SHP77 (cell line): ENCODE data around the gene AFTPH.

Experiments used
- DNase-seq, 2 experiments: peaks; one replicate each; lab custom pipeline; 2025; lab: John Stamatoyannopoulos, UW

AFTPH gene

DNA sequence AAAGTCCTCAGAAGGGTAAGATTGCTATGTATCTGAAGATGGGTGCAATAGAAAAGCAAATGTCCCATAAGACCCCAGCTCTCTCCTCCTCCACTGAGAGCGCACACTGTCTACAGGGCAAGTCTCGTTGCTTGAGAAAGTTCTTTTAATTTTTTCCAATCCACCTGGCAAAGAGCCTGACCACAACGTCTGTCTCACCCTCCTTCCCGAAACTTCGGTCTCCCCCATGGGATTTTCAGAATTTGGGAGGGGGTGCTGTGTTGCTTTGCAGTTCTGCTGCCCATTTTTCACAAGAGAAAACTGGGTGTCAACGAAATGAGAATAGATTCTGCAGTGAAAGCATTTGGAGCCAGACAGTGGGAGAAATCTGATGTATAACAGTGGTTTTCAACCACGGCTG lies 89.1 kb downstream of the AFTPH start:
- no peak for DNase-seq

DNA sequence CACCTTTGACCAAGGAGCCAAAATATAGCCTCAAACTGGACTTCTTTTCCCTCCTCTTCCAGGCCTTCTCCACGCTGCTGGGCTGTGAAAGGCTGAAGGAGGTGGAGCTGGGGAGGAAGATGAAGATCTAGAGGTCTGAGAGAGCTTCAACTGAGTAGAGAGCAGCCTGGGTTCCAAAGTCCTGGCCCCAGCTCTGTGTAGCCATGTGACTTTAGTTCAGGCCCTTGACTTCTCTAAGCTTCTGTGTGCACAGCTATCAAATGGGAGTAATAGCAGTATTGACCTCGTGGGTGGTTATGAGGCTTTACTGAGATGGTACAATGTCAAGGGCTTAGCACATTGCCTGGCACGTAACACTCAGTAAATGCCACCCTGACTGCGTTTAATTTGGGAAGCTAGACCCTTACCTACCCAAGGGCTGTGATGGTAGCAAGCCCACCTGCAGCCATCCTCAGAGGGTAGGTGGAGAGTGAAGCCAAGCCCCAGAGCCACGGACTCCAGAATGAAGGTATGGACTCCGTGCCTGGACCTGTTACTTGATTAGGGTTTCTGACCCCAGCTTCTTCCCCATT lies 91.2 kb downstream of the AFTPH start:
- no peak for DNase-seq

DNA sequence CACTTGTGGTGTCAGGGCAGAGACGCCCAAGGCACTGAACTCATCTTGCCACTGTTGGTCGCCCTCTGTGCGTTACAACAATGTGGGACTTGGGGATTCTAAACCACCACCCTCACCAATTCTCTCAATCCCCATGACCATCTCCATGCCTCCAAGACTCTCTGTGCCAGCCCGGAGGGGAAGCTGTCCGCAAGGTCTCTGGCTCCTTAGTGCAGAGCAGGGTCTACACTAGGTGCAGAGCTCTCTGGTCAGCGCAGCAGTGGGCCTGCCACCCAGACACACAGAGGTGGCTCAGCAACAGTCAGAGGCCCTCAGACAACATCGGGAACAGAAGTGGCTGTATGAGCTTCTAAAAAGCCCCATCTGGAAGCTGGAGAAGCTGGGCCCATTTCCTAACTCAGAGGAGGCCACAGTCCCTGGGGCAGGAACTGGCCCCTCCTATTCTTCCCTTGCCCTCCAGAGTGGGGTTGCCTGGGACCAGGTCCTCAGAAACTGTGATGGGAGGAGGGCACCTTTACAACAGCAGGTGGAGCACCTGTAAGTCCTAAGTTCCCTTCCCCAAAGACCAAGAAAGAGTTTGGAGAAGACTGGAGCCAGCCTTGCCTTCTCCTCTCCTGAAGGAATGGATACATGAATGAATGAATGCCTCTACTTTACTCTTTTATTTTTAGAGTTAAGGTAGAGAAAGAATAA lies 91.9 kb downstream of the AFTPH start:
- no peak for DNase-seq

DNA sequence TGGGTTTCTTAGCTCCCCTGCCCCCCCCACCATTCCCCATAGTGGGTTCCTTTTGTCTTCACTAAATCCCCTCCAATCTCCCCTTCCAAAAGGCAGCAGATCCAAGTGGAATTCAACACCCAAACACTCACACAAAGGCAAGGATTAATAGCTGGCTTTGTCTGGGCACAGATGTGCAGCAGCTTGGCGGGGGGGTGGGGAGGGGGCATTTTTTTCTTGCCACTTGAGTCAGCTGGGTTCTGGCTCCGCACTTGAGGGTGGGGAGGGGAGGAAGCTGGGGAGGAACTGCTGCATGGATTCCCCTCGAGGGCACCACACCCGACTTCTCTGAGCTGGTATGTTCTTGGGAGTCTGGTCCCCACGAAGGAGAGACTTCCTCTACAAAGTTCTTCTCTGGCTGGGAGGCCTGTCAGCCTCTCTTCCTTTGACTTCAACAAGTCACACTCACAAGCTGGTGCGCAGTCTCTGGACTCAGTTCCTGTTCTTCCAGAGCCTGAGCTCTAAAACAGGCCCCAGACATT lies 93.6 kb downstream of the AFTPH start:
- no peak for DNase-seq

- no peak for DNase-seq
Measured at GRCh38 chr2:64620661-64621060, 96.5 kb downstream of the AFTPH start.

DNA sequence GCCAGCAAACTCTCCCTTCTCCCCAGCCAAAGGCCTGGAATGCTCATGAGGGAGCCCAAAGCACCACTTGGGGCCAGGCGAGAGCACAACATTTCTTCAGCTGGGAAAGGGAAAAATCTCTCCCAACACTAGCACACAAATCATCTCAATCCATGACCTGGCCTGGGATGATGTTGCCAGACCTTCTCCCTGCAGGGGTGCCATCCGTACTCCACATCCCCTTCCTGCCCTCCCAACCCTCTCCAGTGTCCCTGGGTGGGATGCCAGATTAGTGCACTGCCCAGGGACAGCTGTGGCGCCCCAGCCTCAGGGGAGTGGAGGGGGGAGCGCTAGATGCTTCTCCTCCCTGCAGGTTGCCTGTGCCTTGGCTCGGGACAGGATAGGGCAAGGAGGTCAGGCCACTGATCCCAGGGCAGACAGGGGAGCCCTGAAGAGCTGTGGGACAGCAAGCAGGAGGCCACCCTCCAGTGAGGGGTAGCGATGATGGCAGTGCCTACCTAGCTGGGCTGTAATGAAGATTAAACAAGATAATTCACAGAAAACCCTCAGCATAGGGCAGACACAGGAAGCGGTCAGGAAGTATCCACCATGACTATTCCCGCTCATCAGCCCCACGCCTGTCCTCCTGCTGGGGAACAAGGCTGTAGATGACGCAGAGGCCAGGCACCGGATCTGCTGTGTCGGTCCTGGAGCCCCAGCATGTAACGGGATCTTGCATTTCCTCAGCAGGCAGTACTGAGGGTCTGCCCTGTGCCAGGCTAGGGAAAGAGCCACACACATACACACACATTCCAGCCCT lies 98.5 kb downstream of the AFTPH start:
- DNase-seq: no peak

DNA sequence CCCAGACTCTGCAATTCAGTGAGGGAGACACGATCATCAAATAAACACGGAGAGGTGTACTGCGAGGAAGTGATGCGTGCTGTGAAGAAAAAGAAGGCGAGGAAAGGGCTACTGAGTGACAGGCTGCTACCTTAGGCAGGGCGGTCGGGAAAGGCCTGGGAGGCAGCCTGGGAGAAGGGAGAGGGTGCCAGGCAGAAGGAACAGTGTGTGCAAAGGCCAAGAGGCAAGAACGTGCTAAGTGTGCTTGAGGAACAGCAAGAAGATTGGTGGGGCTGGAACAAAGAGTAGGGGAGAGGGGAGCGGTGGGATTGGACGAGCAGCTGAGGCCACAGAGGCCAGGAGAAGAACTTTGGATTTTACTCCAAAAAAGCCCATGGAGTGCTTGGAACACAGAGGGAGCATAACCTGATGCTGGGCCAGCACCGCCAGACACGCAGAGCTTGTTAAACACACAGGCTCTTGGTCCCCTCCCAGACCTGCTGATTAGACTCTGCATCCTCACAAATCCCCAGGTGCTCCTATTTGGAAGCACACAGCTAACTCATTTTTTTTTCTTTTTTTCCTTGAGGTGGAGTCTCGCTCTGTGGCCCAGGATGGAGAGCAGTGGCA lies 99.2 kb downstream of the AFTPH start:
- no peak for DNase-seq

DNA sequence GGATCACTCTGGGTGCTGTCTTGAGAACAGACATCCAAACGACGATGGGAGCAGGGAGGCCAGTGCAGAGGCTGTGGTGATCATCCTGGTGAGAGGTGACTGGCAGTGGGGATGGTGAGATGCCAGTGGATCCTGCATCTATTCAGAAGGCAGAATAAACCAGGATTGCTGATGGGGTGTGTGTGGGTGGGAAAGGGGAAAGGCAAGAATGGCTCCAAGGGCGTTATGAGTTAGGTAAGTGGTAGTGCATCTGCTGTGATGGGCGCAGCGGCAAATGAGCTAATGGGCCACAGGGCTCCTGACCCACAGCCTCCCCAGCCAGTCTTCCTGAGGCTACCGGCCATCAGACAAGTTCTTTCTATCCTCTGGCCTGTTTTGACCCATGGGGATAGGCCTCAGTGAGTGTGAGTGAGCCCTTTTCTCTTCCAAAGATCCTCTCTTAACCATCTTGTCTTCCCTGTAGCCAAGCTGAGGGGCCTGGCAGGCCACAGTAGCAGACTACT lies 100.0 kb downstream of the AFTPH start:
- no peak for DNase-seq

GRCh38 chr2:64624862-64625261 lies 100.7 kb downstream of the AFTPH start:
- no peak for DNase-seq

GRCh38 chr2:64625299-64626145 lies 101.4 kb downstream of the AFTPH start:
- no peak for DNase-seq

DNA sequence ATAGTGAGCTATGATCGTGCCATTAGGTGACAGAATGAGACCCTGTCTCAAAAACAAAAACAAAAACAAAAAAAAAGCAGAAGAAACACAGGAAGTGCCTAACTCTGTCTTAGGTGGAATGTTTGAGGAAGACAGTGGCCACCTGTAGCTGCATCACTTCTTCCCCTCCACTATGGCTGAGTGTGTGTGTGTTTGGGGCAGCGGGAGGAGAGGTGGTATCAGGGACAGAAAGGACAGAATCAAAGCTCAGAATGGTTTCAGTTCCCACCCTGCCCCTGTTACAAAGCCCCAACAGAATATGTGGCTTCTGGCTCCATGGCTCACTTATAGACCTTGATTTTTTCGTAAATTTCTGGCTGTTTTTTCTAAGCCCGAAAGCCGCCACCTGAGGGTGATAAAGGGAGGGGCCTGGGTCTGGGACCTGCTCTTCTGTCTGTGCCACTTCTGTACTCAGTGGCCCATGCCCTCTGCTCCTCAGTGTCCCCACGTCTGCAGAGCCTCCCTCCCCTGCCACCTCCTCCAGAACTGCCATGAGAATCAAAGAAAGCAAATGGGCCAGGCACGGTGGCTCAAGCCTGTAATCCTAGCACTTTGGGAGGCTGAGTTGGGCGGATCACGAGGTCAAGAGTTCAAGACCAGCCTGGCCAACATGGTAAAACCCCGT lies 102.2 kb downstream of the AFTPH start:
- DNase-seq: no peak

DNA sequence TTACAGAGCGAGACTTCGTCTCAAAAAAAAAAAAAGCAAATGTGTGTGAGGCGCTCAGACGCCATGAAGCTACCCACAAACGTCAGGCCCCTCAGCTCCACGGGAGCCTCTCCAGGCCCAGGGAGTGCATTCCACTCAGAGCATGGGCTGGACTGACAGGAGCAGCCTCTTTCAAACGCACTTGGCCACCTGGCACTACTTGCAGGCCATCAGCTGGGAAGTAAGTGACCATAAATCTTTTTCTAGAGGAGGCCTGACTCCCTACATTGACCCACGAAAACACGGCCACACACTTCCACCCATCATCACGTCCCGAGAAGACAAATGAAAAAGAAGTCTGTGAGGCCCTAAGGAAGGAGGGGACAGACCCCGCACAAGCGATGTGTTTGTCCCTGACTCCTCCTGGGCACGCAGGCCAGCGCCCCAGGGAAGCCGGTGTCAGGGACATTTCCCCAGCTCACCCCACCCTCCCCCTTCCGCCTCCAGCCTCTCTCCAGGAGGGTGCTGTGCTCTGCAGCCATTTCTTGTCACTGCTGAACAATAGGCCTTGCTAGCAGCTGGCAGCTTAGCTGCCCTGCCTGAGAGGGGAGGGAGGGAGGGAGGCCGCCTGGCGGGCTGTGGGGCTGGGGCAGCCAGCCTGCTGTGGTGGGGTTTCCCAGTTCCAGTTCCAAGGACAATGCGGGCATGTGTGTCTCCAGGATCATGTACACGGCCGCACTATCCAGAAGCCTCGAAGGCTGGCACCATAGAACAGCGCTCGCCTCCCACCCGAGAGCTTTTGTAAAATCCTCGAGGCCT lies 103.0 kb downstream of the AFTPH start:
- DNase-seq: peak; percentile 85 to 87

DNA sequence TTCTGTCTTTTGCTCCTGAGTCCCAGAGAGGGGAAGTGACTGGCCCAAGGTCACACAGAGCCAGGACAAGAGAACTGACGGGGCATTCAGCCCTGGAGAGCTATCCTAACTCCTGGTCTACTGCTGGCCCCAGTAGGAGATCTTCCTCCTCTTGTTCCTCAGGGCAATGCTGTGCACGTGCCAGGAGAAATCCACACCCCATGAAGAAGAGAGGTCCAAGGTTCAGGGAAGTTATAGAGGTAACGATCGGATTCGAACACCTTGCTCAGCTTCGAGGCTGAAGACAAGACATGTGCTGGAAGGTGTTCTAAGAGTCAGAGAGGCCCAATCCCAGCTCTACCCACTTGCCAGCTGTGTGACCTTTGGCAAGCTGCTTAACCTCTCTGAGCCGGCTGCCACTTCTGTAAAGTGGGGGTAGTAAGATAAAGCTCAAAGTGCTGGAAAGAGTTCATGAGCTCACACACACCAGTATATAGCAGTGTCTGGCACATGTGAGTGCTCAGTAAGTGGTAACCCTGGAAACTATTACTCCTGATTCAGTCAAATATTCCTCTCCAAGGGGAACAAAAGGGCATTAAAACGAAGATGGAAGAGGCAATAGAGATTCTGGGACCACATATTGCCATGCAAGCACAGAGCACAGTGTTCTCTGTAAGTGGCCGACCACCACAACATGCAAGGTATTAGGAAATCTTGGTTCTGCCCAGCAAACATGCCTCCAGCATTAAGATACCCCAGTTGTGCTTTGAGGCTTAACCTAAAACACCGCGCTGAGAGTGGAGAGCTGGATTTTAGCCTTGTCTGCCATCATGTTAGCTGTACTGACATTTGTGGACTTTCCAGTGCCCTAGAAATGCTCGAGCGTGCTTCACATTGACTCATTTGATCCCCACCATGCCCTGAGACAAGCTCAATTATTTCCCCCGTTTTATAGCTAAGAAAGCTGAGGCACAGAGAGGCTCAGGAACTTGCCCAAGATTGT lies 104.0 kb downstream of the AFTPH start:
- DNase-seq: no peak

DNA sequence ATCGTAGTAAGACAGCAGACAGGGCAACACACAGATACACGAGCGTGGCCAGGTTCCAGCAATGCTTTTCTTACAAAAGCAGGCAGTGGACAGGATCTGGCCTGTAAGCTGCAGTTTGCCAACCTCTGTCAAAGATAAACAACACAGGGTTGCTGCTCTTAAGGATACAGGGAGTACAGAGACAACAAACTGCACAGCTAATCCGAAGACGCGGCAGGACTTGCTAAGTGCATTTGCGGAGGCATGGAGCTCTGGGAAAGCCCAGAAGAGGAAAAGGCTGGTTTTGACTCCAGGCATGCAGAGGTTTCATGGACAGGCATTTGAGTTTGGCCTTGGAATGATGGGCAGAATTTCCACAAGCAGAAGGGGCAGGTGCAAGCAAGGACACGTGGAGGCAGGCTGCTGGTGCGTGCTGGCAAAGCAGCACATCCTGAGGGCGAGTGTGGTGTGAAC lies 105.2 kb downstream of the AFTPH start:
- peak in 1 of 2 experiments; percentile 50 for DNase-seq

DNA sequence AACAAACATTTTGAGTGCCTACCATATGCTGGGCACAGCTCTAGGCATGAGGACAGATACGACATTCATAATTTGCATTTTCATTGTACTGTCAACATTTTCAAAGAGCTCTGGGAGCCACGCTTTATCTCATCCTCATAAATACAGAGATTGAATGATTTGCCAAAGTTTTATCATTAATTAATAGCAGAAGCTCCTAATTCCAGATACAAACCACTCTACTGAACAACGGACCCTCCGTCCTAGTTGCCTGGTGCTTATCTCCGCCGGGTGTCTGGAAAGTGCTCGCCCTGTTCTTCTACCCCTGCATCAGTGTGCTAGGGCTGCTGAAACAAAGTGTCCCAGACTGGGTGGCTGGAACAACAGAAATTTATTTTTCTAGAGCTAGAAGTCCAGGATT lies 105.7 kb downstream of the AFTPH start:
- DNase-seq: no peak

DNA sequence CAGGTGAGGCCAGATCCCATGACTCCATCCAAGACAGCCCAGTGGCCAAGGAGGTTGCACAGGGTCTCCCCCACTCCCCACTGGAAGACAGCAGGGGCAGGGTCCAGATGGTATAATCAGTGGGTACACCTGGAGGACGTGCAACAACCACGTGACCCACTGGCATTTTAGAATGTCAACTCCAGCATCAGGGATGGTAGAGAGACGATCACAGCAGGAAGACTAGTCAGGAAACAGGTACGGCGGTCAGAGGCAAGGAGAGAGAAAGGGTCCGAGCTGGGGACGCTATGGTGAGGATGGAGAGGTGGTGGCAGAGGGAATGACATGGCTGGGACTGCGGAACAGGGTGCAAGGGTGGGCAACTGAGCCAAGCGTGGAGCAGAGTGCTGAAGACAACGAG lies 106.6 kb downstream of the AFTPH start:
- no peak for DNase-seq

DNA sequence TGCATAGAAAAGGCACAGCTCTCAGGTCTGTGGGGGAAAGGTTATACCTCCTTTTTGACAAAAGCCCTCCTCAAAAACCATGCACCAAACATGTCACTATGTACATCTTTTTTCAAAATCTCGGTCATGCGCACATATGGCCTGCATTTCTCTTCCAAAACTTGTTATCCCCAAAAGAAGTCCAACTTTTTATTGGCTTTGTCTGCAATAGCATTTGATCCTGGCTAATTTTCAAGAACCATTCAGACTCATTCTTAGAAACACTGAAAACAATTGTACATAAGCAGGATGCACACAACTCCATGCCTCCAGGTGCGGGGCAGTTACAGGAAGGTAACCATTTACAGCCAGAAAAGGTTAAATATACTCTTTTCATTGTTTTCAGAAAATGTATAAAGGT lies 107.6 kb downstream of the AFTPH start:
- DNase-seq: no peak
